BE2C (cell line): ENCODE data around the gene IGLL5.

Experiments used
- DNase-seq: peaks from one replicate; pipeline ENCODE4 v3.0.0-alpha.2; 2020
- H3K27me3 ChIP-seq: fragments of 250-450 bp; sonication (Bioruptor Pico); 2 replicates; pipeline ENCODE4 v1.5.1; 2020; ENCODE audit warnings: mild to moderate bottlenecking
- H3K36me3 ChIP-seq: fragments of 250-450 bp; sonication (Bioruptor Pico); 2 replicates; pipeline ENCODE4 v1.5.1; 2020; ENCODE audit warnings: mild to moderate bottlenecking
- H3K4me1 ChIP-seq: fragments of 250-450 bp; sonication (Bioruptor Pico); 2 replicates; pipeline ENCODE4 v1.5.1; 2020
- H3K4me3 ChIP-seq: 2 replicates; pipeline ENCODE4 v1.5.1; 2011; ENCODE audit warnings: low read depth, low read length
- H3K9me3 ChIP-seq: fragments of 250-450 bp; sonication (Bioruptor Pico); 2 replicates; pipeline ENCODE4 v1.5.1; 2020
- TF ChIP-seq, protein P1 (sequence below): IDR thresholded peaks from 2 replicates; pipeline ENCODE4 v1.5.1; 2012; ENCODE audit warnings: mild to moderate bottlenecking, low read depth, low read length

Gene IGLL5

DNA sequence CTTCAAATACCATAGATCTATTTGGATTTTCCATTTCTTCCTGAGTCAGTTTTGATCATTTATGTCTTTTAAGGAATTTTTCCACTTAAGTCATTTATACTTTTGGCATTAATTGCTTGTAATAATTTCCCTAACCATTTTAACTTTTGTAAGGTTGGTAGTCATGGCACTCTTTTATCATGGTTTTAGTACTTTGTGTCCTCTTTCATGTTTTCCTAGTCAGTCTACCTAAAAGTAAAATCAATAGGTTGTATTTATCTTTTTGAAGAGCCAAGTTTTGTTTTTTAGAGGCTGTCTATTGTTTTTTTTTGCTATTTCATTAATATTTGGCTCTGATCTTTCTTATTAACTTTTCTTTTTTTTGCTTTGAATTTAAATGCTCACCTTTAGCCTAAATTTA is 45.5 kb upstream of the IGLL5 start:
- Histone ChIP-seq H3K27me3 (peaks cover 40% of the 10 kb centered on the region), H3K4me3 (no peak overlapping the region), H3K9me3 (no peaks in the 10 kb centered on the region), H3K36me3 (no peaks in the 10 kb centered on the region), H3K4me1 (no peaks in the 10 kb centered on the region)
- TF ChIP-seq, protein P1, sequence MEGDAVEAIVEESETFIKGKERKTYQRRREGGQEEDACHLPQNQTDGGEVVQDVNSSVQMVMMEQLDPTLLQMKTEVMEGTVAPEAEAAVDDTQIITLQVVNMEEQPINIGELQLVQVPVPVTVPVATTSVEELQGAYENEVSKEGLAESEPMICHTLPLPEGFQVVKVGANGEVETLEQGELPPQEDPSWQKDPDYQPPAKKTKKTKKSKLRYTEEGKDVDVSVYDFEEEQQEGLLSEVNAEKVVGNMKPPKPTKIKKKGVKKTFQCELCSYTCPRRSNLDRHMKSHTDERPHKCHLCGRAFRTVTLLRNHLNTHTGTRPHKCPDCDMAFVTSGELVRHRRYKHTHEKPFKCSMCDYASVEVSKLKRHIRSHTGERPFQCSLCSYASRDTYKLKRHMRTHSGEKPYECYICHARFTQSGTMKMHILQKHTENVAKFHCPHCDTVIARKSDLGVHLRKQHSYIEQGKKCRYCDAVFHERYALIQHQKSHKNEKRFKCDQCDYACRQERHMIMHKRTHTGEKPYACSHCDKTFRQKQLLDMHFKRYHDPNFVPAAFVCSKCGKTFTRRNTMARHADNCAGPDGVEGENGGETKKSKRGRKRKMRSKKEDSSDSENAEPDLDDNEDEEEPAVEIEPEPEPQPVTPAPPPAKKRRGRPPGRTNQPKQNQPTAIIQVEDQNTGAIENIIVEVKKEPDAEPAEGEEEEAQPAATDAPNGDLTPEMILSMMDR: no peak
- DNase-seq: no peak

DNA sequence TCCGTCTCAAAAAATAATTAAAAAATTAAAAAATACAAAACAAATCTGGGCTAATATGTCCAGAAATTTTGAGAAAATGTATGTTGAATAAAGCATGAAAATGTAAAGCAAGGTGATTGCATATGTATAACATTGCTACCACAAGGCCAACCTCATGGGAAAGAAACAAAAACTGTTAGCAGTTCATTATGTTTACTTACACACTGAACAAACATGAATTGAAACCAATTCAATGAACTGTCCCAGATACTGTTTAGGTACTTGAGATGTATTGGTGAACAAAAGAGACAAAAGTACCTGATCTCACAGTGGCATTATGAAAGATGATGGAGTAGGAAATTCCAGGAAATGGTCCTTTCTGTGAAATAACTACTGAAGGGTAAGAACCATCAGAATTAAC is 43.8 kb upstream of the IGLL5 start:
- Histone ChIP-seq H3K27me3 (peaks cover 52% of the 10 kb centered on the region), H3K36me3 (no peaks in the 10 kb centered on the region), H3K4me1 (no peaks in the 10 kb centered on the region), H3K4me3 (no peak overlapping the region), H3K9me3 (no peaks in the 10 kb centered on the region)
- no peak for DNase-seq
- TF ChIP-seq, protein P1: no peak

DNA sequence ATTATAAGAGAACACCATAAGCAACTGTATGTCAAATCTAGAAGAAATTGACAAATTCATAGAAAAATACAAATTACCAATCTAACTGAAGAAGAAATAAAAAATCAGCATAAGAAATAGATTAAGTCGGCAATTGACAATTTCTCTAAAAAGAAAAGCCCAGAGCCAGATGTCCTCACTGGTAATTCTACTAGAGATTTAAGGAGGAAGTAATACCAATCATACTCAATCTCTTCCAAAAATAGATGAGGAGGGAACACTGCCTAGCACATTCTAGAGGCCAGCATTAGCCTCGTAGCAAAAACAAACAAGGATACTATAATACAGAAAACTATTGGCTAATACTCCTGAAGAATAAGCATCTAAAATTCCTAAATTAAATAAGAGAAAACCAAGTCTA is 40.4 kb upstream of the IGLL5 start:
- H3K27me3 ChIP-seq: peaks cover 42% of the 10 kb centered on the region
- H3K4me3 ChIP-seq: no peak overlapping the region

DNA sequence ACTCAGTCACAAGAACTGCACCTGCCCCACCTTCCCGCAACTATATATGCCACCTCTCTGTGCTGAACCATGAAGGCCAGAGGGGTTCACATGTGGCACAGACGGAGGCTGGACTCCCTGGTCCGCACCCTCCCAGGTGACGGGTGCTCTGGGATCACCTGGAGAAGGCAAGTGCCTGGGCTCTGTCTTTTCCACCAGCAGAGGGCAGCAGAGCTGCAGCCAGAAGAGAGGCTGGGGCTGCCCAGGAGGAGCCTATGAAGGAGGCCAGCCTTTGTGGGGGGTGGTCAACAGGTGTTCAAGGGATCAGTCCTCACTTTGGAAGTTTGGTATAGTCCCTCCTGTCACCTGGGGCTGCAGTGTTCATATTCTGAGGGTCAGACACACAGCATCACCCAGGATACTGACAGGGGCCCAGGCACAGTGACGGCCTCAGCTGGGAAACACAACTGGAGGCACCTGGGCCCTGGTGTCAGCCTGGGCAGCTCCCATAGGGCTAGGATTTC is 39.2 kb upstream of the IGLL5 start:
- Histone ChIP-seq H3K4me3 (no peak overlapping the region), H3K9me3 (no peaks in the 10 kb centered on the region), H3K4me1 (no peaks in the 10 kb centered on the region), H3K27me3 (peaks cover 40% of the 10 kb centered on the region), H3K36me3 (no peaks in the 10 kb centered on the region)
- TF ChIP-seq, protein P1: peak; percentile 98
- peak; percentile 73 for DNase-seq

More for the DNA sequence above, 40.4 kb upstream of the IGLL5 start:
- no peaks in the 10 kb centered on the region for H3K36me3 ChIP-seq
- TF ChIP-seq, protein P1: no peak
- DNase-seq: no peak
- H3K9me3 ChIP-seq: no peaks in the 10 kb centered on the region
- H3K4me1 ChIP-seq: no peaks in the 10 kb centered on the region

DNA sequence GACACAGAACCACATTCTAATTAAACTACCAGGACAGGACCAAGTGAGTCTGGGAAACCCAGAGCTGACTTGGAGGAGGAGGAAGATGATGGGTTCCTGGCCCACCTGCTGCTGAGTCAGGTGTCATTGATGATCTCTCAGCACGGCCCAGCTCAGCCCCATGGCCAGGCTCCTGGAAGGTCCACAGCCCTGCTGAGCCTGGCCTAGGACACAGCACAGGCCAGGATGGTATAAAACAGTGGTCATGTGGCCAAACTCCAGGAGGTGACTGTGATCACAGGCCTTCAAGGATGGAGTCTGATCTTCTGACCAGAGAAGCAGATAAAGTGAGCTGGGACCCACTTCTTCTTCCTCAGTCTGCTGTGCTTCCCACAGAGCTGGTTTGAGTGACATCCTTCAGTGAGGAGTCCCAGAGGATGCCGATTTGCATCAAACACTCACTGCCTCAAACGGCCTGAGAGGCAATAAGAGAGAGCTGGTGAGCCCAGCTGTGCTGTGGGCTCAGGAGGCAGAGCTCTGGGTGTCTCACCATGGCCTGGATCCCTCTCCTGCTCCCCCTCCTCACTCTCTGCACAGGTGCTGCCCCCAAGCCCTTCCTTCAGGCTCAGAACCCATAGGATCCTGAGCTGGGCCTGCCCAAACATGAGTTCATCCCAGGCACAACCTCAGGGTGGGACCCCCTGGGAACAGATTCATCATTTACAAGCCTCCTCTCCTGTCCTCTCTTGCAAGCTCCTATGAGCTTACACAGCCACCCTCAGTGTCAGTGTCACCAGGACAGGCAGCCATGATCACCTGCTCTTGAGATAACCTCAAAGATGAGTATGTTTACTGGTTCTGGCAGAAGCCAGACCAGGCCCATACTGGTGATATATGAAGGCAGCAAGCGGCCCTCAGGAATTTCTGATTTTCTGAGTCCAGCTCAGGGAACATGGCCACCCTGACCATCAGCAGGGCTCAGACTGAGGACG is 37.7 kb upstream of the IGLL5 start:
- Histone ChIP-seq H3K9me3 (no peaks in the 10 kb centered on the region), H3K4me1 (no peaks in the 10 kb centered on the region), H3K4me3 (no peak overlapping the region), H3K36me3 (no peaks in the 10 kb centered on the region), H3K27me3 (peaks cover 40% of the 10 kb centered on the region)
- TF ChIP-seq, protein P1: no peak
- DNase-seq: no peak

DNA sequence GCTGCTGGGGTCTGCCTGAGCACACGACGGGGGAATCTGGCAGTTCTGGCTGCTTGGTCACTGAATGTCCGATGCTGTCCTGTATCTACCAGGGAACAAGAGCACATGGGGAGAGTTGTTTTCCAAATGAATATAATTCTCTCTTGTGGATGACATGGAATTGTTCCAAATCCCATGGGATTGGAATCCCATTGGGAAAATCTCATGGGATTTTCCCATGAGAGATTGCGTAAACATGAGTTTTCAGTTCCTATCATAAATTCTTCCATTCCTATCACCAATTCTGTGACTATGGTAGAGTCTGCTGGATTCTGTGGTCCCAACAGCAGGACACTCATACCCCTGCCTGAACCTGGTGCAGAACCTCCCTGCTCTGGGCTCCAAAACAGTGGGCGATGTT is 35.6 kb upstream of the IGLL5 start:
- Histone ChIP-seq H3K9me3 (no peaks in the 10 kb centered on the region), H3K36me3 (no peaks in the 10 kb centered on the region), H3K4me3 (no peak overlapping the region), H3K4me1 (no peaks in the 10 kb centered on the region), H3K27me3 (peaks cover 23% of the 10 kb centered on the region)
- DNase-seq: no peak
- TF ChIP-seq, protein P1: no peak
